Activated CD4-positive, CD25-positive, alpha-beta regulatory T cell treated with anti-CD3 and anti-CD28 coated beads, Interleukin-2, amount 50 U/mL, for 16 hours (primary cell): Measurements from ENCODE around the gene PCNA.

Source experiments
- DNase-seq: peaks from one replicate; pipeline ENCODE4 v3.0.0-alpha.2; 2020; ENCODE audit warnings: low read depth, low spot score

PCNA gene

DNA sequence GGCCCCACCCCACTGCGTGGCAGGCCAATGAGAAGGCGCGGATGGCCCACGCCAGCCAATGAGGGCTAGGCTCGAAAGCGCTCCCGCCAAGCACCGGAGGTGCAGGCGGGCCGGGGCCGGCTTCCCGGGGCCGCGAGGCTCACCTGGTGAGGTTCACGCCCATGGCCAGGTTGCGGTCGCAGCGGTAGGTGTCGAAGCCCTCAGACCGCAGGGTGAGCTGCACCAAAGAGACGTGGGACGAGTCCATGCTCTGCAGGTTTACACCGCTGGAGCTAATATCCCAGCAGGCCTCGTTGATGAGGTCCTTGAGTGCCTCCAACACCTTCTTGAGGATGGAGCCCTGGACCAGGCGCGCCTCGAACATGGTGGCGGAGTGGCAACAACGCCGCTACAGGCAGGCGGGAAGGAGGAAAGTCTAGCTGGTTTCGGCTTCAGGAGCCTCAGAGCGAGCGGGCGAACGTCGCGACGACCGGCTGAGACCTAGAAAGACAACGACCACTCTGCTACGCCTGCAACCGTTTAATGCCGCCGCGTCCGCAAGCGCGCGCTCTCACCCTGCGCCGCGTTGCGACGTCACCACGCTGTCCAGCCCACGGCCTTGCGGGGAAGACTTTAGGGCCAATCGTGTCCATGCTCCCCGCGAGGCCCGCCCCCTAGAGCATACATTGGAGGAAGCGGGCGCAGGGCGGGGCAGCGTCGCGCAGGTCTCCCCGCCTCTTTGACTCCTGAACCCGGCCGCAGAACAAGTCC lies at the start of gene PCNA:
Gene PCNA, minus strand, starts transcription at position 524 of the 750 bp plus-strand sequence. Its CDS starts 160 bp downstream, at position 364.
- peak; percentile 93 for DNase-seq

DNA sequence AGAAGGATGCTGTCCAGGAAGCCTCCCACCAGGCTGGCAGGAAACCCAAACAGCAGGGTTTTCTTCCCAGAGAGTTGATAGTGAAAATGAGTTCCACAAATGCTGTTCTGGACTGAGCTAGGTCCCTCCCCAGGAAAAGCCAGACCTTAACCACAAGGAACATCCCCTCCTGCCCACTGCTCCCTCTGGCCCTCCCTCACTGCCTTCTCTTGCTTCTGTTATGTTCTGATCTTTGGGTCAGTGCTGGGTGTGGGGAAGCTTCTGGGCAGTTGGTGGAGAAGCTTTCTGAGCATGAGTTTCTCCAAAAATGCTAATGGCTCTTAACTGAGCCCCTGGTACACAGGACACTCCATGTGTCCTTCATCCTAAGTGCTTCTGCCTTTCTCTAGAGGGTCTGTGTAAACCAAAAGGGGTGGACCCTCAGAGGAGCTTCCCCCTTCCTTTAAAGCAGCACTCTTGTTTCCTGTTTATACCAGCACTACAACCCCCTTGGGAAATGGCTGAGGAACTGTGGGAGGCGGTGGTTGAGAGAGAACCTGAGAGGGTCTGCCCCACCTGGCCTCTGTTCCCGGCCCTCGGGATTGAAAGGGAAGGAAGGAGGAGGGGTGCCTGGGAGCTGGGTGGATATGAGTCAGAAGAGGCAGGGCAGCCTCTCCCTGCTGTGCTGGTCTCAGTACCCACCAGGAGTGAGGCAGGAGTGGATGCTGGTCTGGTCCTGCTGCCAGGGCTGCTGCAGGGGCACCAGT lies 49.1 kb upstream of the PCNA start:
- no peak for DNase-seq

DNA sequence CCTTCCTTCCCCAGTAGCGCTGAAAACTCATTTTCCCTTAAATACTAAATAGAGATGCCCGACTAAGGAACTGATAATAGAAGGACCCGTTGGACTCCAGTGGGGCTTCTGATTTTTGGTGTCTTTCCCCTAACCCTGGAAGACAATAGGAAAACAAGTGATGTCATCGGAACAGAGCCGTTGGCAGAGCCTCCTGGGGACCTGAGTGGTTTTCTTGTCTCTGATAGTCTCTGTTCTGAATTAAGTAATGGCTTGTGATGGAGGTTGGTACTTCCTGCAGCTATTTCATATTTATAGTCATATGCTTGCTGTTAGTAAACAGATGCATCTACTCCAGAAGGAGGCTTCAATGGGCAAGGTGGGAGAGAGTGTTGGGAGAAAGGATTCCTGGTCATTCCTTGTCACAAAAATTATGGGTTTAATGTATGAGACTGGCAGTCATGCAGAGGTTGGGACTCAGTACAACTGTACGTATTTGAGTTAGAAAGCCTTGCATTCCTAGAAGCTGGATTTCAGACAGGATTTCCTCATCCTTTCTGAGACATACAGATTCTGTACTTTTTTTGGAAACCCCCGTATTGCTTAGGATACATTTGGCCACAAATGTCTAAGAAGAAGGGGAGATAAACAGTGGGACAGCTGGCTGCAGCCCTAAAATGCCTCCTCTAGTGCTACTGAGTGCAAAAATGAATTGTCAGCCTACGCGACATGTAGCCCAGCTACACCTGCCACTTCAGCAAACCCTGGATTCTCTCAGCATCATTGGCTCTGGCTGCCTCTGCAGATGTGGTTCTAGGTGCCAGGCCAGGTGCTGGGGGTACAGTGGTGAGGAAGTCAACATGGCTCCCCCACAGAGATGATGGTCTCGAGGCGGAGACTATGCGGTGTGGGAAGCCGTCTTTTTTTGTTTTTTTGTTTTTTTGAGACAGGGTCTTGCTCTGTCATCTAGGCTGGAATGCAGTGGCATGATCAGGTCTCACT lies 45.2 kb upstream of the PCNA start:
- DNase-seq, result no peak

DNA sequence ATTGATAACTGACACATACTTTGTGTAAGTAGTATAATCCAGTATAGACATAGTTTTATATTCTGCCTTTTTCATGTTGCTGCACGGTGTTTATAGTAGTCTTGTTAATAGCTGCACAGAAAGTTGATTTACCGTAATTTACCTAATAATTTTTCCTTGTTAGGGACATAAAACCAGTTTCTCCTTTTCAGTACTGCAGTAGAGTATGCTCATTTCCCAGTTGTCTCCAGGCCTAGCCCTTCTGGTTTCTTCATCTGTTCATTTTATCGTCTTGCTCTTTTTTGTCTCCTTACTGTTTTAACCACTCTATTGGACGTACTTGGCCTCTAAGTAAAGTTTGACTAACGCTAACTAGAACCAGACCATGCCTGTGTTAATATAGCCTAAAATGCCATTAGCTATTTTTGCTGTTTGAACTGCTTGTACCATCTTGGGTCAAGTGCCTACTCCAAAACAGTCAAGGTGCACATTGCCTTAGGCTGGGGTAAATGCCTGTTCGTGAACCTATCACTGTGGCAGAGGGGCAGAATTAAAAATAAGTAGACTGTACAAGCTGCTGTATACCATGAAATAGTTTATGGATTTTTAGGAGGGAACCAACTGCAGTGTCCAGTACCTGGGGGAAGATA lies 41.9 kb upstream of the PCNA start:
- no peak for DNase-seq

DNA sequence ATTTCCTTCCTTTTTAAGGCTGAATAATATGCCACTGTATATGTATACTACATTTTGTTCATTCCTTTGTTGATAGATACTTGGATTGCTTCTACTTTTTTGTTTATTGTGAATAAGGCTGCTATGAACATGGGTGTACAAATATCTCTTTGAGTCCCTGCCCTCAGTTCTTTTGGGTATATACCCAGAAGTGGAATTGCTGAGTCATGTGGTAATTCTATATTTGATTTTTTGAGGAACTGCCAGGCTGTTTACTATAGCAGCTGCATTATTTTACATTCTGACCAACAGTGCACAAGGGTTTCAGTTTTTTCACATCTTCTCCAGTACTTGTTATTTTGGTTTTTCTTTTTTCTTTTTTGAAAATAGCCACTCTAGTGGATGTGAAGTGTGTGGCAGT lies 41.1 kb upstream of the PCNA start:
- no peak for DNase-seq

DNA sequence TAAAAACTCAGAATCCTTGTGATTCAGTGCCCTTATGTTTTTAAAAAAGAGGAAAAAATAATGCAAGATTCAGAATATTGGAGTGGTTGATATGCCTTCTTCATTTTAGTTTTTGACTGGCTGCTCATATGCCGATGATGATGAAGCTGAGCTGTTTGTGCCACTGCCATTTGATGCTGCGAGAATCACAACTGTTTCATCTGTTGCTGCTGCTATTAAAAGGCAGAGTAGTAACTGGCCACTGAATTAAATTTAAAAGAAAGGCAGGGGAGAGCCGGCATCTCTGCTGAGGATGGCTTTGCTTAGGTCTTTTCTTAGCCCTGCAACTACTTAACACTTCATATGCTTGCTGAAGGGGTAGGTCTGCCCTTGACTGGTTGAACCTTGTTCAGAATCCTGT lies 40.2 kb upstream of the PCNA start:
- DNase-seq, result no peak

DNA sequence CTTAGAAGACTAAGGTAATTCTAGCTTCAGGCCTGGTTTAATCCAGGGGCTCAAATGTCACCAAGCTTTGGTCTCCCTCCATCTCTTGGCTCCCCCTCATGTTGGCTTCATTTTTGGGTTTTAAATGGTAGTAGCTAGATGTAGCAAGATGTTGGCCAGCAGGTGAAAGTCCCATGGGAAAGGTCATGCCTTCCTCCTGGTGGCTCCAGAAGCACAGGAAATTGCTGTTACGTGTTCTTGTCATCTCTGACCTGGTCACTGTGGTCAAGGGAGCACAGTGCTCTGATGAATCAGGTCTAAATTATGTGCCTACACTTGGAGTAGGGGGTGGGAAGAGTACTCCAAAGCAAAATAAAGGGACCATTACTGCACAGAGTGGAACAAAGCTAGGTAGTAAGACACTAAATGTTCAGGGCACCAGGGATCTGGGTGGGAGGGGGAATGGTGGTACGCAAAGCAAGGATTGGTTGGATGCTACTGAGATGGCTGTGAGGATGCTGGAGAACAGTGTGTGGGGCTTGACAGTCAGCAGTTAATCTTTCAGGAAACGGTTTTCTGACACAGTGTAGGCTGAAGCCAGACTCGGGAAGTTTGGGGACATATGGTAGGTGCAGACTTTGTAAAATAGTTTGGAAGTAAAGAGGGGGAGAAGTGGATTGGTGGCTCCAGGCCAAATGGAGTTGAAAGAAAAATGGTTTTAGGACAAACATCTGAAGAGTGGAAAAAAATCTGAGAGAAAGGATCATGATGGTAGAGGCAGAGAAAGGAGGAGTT lies 37.1 kb upstream of the PCNA start:
- no peak for DNase-seq

DNA sequence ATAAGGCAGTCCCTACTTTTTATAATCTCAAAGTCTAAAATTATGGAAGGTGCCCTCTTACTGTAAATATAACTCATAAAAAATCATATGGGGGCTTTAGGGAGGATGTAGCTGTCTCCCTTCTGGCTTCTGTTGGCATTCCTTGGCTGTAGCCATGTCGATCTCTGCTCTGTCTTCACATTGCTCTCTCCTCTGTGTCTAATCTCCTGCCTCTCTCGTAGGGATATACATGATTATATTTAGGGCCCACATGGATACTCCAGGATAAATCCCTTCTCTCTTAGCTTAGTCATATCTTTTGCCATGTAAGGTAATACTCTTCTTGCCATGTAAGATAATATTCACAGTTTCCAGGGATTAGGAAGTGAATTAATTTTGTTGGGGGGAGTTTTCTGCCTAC lies 35.6 kb upstream of the PCNA start:
- no peak for DNase-seq

DNA sequence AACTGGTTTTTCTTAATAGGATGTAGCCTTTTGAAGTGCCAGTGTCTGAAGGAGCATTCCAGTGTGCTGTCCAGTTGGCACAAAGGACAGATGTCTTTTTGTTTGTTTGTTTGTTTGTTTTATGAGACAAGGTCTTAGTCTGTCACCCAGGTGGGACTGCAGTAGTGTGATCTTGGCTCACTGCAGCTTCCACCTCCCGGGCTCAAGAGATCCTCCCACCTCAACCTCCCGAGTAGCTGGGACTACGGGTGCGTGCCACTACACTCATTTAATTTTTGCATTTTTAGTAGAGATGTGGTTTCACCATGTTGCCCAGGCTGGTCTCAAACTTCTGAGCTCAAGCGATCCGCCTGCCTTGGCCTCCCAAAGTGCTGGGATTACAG lies 34.8 kb upstream of the PCNA start:
- DNase-seq, result no peak

DNA sequence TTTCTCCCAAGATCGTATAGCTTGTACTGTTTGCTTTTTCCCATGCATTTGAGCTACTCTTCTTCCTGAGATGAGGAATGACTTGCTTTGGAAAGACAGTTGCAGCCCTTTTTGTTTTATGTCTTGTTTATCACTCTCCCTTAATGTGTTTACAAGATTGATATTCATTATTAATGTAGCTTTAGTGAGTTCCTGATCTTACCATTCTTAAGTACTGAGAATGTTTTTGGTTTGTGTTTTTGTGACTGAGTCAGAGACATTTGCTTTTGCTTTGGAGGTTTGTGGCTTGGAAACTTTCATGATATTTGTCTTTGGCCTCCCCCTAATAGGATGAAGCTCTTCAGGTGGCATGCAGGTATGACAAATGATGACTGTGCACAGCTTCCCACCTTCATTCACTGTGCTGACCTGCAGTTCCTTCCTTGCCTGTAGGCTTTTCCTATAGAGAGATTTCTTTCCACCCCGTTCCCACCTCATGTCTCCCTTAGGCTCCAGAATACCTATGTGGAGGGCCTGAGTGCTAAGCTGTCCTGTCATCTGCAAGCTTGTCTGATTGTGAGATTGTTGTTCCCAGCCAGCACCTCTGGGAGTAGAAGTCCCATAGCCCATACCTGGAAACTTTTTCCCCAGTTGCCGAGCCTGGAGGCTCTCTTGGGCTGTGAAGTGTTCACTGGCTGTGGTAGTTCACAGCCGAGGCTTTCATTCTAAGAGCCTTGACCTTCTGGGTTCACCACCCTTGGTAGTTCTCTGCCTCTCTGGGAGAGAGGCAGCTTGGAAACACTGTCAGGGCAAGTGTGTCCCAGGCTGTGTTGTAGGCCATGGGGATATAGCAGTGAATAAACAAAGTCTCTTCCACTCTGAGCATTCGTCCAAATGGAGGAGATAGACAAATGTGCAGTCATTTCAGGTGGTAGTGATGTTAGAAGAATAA lies 34.1 kb upstream of the PCNA start:
- no peak for DNase-seq

DNA sequence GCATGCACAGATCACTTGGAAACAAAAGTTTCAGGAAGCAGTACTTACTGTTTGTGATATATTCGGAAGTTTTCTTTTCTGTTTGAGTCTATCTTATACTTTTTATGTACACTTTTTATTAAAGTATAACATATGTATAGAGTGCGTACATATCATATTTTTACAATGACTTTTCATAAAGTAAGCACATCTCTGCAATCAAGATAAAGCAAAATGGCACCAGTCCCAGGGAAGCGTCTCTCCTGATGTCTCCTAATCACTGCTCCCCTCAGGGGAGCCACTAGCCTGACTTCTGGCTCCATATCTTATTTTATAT lies 33.4 kb upstream of the PCNA start:
- DNase-seq, result no peak

DNA sequence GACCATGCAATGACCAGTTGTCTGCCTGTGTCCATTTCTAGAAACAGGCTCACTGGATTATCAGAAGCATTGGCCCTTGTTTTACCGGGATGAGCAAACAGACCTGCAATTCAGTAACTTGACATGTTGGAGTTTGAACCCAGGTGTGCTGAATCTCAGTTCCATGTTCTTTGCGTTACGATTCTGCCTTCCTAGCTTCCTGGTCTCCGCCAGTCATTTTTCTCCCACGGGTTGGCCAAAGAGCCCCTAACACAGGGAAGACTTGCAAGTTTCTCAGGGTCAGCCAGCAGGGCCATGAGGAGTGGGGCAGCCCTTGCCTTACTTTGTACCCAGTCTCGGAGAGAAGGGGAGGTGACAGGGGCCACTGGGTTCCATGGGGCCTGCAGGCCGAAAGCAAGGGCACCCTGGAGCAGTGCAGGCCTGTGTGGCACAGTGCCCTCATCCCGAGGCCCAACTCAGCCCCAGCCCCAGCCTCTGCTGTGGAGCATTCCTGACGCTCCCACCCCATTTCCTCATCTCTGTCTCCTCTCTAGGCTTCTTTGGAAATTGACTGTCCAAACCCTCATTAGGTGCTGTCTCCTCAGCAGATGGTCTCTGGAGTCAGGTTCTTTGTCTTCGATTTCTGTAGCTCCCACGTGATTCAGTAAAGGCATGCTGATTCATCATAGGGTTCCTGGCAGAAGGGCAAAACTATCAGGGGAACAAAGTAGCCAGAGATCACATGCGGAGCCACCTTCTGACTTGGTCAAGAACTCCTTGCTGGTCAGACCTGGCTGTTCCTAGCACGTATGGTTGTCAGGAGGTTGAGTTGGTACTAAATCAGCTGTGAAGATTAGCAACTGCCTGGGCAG lies 30.7 kb upstream of the PCNA start:
- DNase-seq, result no peak

DNA sequence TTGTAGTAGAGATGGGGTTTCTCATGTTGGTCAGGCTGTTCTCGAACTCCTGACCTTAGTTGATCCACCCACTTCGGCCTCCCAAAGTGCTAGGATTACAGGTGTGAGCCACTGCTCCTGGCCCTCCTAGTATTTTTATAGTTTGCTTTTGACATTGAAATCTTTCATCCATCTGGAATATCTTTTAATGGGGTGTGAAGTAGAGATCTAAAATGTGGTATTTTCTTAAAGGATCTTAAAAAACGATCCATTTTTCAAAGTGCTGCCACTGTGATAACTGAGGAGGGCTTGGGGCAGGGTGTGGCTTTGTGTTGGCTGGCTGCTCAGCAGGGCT lies 30.1 kb upstream of the PCNA start:
- DNase-seq, result no peak

DNA sequence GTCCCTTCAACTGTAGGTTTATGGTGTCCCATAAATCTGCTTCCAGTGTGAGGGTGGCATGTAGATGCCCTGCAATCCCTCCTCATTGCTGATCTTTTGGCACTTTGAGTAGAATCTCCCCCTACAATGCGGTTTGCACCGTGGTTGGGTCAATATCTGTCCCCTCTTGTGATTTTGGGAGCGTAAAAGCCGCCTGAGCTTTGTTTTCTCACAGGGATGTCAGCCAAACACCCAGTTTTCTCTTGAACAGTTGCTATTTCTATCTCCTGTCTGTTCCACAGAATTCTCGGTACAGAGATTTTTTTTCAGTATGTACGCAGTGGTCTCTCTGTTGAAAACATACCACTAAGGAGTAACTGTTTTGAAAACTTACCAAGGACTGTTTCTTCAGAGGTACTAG lies 28.8 kb upstream of the PCNA start:
- no peak for DNase-seq

DNA sequence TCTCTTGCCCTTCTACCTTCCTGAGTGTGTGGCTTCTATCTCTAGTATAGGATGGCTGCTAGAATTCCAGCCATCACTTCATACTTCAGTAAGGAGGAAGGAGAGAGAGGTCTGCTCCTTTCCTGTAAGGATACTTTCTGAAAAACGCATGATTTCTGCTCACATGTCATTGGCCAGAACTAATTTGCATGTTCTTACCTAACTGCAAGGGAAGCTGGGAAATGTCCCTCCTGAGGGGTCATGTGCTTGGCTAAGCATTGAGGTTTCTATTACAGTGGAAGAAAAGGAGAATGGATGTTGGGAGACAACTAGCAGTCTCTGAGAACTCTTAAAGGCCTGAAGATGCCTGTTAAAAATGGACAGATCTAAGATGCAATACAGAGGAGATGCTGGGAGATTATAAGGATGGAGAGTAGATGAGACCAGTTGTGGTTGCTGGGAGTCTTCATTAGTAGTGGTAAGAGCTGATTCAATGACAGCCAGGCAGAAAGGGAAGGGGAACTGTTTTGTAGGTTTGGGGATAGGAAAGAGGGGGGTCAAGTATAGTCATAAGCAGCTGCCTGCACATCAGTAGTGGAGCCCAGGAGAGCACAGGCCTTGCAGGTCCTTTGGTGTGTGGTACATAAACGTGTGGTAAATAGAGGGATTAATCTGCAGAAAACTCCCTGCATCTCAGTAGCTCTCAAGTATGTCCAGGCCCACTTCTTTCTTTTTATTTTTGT lies 27.3 kb upstream of the PCNA start:
- no peak for DNase-seq

DNA sequence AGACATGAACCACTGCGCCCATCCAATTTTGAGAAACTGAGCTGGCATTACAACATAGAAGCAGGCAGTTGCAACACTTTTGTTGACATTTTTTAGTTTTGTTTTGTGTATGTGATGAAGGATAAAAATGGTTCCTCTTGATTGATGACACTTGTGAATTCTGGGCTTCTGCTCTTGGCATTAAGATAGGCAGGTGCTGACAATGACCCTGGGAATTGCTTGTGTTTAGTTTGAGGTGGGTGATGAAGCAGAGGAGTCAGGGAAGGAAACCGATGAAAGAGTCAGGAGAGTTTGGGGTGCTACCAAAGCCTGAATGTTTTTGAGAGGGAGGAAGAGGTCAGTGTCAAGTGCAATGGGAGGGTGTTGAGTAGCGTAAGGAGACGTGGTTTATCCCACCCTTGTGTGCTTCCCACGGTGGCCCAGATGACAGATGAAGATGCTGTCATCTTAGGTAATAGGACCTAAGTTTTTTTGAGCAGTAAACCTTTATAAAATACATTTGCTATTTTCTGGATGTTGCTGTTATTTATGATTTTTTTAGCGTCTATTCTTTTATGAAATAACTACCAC lies 26.4 kb upstream of the PCNA start:
- no peak for DNase-seq

DNA sequence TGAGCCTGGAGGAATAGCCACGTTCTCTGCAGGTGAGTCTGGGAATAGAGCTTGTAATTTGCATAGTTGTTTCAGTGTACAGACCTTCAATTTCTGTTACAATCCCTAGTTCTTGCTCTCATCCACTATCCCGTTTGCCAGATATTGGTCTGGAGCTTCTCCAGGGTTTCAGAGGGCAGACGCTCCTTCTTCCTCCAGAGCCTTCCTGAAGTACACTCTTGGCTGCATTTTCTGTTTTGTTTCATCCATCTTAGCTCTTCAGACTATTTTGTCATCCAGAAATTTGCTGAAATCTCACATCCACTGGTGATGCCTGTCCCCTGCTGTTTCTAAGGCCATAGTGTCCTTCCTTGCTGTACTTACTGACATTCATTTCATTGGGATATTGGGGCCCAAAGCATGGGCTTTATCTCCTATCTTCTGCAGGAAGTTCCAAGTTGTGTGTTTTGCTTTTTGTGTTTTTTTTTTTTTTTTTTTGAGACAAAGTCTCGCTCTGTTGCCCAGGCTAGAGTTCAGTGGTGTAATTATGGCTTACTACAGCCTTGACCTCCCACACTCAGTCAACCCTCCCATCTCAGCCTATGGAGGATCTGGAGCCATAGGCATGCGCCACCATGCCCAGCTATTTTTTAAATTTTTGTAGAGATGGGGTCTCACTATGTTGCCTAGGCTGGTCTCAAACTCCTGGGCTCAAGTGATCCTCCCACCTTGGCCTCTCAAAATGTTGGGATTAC lies 25.8 kb upstream of the PCNA start:
- DNase-seq, result no peak
